OCI-LY3 (cell line): ENCODE data around the gene ZNF580.

ENCODE experiments used
- EZH2phosphoT487 ChIP-seq: fragments of 200-600 bp; shearing (Covaris generic); IDR thresholded peaks from 2 replicates; pipeline ENCODE4 v1.6.1; 2018; ENCODE audit warnings: antibody characterized with exemption, mixed run types, low read depth
- TF ChIP-seq, protein P1 (sequence below): fragments of 200-600, 300-600 bp; sonication (generic); IDR thresholded peaks from 2 replicates; pipeline ENCODE4 v1.5.1; 2014; ENCODE audit warnings: antibody characterized with exemption, low read length, low read depth

DNA sequence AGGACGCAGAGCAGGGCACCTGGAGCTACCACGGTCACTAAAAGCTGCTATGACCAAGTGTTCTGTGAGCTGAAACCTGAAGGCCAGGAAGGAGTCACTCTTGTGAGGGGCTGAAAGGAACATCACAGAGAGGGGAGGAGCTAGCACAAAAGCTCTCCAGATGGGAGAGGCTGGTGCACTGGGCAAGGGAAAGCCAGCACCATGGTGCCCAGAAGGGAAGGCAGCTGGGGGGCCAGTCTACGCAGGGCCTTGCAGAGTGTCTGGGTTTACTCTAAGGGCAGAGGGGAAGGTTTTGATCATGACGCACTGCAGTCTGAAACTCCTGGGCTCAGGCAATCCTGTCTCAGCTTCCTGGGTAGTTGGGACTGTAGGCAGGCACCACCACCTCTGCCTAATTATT, 4.1 kb upstream of the ZNF580 start:
- TF ChIP-seq, protein P1, sequence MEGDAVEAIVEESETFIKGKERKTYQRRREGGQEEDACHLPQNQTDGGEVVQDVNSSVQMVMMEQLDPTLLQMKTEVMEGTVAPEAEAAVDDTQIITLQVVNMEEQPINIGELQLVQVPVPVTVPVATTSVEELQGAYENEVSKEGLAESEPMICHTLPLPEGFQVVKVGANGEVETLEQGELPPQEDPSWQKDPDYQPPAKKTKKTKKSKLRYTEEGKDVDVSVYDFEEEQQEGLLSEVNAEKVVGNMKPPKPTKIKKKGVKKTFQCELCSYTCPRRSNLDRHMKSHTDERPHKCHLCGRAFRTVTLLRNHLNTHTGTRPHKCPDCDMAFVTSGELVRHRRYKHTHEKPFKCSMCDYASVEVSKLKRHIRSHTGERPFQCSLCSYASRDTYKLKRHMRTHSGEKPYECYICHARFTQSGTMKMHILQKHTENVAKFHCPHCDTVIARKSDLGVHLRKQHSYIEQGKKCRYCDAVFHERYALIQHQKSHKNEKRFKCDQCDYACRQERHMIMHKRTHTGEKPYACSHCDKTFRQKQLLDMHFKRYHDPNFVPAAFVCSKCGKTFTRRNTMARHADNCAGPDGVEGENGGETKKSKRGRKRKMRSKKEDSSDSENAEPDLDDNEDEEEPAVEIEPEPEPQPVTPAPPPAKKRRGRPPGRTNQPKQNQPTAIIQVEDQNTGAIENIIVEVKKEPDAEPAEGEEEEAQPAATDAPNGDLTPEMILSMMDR, result no peak
- no peak for TF ChIP-seq EZH2phosphoT487
